ENCODE measurements around the gene SHCBP1.

GRCh38 chr16:46573008-46573833 lies 48.0 kb downstream of the SHCBP1 start:
- no peak for TF ChIP-seq POLR2A (IDR thresholded peaks at IDR 0.05; ENCODE audit: low read depth, low read length)
- no peak for TF ChIP-seq SPI1 (IDR thresholded peaks at IDR 0.05; ENCODE audit: low read depth, low read length)

Measured in GM12891 (cell line).